ENCODE data around the gene RNU6-1. TPM values are rescaled to one million over a fixed set of nuclear protein-coding genes. Genes with fewer than 3 reads are reported as not detected.

RNU6-1 gene
- polyA plus RNA-seq, 3 donors = not detected

DNA sequence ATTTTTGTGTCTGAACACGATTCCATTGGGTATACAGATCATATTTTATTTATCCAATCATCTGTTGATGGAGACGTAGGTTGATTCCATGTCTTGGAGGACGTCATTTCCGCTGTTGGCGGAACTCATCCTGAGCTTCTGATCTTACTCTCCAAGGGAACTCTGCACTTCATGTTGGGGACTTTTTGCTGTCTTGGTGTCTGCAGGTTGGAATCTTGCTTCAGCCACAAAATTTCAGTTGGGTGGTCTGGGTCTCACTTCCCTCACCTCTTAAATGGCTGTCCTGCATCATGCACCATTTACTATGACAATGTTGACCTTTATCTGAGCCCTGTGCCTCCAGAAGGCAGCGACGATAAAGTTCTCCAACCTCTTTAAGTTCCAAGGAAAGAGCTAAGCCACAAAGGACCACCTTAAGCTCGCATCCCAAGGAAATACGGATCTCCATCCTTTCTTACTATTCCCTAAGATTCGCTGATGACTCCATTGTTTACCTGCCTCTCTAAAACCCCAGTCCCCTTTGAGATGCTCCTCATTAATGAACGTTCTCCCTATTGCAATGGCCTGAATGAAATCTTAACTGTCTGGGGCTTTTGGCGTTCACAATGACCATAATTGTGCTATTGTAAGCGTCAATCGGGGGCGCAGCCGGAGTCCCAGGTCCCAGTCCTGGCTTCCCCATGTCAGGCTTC is 23.1 kb upstream of the RNU6-1 start:
- H3K27ac ChIP-seq (ENCODE audit: low read depth, low read length) = no peak overlapping the region
- WGBS, 3 donors = 54 to 56% (median 56%) methylated on average over 16 of the region's 16 CpGs

DNA sequence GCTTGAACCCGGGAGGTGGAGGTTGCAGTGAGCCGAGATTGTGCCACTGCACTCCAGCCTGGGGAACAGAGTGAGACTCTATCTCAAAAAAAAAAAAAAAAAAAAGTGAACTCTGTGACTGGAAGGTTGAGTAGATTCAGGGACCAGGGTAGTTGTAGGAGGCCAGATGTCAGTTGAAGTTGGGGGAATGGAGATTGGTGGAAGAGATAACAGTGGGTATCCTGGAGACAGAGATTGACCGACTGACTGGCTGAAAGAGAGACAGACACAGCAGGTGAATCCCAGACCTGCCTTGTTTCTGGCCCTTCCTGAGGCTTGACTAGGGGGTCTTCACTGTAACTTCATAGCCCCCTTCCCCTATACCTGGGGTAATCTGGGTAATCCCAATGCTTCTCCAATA is 22.1 kb upstream of the RNU6-1 start:
- WGBS, 3 donors = 79 to 88% (median 82%) methylated on average over 3 of the region's 3 CpGs
- no peak overlapping the region for H3K27ac ChIP-seq (ENCODE audit: low read depth, low read length)

DNA sequence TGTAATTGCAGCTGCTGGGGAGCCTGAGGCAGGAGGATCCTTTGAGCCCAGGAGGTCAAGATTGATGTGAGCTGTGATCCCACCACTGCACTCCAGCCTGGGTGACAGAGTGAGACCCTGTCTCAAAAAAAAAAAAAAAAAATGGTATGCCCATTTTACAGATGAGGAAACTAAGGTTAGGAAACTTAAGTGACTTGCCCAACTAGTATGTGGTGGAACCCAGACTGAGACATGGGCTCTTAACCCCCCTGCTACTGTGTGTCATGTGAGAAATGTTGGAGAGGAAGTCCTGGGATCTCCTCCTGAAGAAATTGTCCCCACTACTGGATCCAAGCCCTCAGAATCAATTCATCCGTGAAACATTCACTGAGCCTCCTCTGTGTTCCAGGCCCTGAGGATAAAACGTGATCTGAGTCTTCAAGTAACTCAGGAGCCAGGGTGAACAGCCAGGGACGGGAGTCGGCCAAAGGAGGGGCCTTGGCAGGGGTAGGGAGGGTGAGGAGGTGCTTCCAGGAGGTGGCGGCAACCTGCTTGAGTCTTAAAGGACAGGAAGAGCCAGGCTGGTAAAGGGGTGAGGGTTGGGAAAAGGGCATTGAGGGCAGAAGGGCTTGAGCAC is 19.6 kb upstream of the RNU6-1 start:
- 75 to 83% (median 78%) methylated on average over 5 of the region's 5 CpGs for WGBS, 3 donors
- no peak overlapping the region for H3K27ac ChIP-seq (ENCODE audit: low read depth, low read length)

DNA sequence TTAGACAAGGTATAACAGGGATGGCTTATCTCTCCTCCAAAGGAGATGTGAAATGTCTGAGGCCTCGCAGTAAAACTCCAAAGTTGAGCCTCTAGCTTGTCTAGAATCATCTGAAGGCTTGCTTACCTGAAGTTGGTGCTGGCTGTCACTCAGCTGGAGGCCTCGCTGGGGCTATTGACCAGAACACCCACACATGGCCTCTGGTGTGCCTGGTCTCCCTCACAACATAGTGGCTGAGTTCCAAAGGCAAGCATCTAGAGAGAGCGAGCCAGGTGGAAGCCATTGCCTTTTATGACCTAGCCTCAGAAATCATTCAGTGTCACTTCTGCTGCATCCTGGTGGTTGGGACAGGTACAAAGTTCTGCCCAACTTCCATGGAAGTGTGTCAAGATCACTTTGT is 17.4 kb upstream of the RNU6-1 start:
- H3K27ac ChIP-seq (ENCODE audit: low read depth, low read length) = no peak overlapping the region
- WGBS, 3 donors = 92 to 94% (median 92%) methylated on average over 3 of the region's 3 CpGs

DNA sequence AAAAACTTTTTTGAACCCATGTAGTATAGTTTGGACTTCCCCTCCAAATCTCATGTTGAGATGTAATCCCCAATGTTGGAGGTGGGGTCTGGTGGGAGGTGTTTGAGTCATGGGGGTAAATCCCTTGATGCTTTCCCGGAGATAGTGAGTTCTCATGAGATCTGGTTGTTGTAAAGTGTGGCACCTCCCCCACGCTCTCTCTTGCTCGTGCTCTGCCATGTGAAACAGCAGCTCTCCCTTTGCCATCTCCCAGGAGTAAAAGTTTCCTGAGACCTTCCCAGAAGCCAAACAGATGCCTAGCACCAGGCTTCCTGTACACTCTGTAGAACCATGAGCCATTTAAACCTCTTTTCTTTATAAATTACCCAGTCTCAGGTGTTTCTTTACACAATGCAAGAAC is 16.0 kb upstream of the RNU6-1 start:
- H3K27ac ChIP-seq (ENCODE audit: low read depth, low read length) = no peak overlapping the region
- 54 to 82% (median 69%) methylated on average over 3 of the region's 3 CpGs for WGBS, 3 donors

DNA sequence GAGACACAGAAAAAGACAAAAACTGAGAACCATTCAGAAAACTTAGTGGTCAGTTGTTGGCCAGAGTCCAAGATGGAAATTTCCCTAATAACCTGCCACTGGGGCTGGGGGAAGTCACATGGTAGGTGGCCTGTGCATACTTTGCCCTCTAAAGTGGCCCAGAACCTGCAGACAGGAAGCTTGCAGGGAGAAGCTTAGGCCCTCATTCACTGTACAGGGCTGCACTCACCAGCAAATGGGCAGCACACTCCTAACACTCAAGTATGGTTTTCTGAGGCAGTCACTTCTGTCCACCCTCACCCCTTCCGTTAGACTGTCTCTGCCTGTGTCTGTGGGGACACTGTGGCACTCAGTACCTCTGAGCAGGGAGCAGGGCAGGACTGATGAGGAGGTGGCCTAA is 14.5 kb upstream of the RNU6-1 start:
- WGBS, 3 donors = 80 to 89% (median 82%) methylated on average over 1 of the region's 1 CpG

DNA sequence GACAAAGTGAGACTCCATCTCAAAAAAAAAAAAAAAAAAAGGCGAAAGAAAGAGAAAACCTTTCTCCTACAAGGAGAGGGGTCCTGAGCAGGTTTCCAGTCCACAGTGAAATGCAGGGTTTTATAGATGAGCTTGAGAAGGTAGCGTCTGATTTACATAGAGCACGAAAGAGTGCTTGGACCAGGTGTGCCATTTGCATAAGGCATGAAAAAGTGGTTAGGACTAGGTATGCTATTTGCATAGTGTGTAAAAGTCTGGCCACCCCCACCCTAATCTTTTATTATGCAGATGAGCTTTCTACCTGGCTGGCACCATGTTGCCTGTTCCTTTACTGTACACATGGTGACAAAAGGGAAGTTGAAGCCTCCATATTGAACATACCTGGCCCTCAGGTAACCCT is 13.6 kb upstream of the RNU6-1 start:
- WGBS, 3 donors = 89 to 100% (median 91%) methylated on average over 2 to 3 of the region's 3 CpGs
- H3K27ac ChIP-seq (ENCODE audit: low read depth, low read length) = no peak overlapping the region

More for the DNA sequence above, 14.5 kb upstream of the RNU6-1 start:
- no peak overlapping the region for H3K27ac ChIP-seq (ENCODE audit: low read depth, low read length)

DNA sequence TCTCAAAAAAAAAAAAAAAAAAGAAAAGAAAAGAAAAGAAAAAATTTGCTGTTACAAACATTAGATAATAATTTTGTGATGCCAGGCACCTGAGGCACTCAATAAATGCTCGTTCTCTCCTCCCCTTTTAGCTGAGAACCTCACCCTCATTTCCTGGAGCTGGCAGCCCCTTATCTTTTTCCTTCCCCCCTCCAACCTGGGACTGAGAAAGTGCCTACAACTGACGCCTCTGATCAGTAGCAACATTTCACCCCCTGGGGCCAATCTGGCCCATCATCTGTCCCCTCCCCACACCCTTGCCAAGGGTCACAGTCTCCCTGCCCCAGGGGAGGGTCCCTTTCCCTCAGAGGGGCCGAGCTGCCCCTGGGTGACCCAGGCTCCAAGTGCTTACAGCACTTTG is 12.6 kb upstream of the RNU6-1 start:
- H3K27ac ChIP-seq (ENCODE audit: low read depth, low read length) = no peak overlapping the region
- WGBS, 3 donors = 79 to 86% (median 82%) methylated on average over 3 of the region's 3 CpGs

DNA sequence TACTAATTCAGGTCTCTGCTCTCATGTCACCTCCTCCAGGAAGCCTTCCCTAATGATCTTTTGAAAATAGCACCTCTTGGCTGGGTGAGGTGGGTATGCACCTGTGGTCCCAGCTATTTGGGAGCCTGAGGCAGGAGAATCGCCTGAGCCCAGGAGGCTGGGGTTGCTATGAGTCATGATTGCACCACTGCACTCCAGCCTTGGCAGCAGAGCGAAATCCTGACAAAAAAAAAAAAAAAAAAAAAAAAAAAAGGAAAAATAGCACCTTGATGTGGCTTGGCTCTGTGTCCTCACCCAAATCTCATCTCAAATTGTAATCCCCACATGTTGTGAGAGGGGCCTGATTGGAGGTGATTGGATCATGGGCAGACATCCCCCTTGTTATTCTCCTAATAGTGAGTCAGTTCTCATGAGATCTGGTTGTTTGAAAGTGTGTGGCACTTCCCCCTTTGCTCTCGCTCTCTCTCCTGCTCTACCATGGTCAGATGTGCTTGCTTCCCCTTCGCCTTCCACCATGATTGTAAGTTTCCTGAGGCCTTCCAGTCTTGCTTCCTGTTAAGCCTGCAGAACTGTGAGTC is 11.2 kb upstream of the RNU6-1 start:
- no peak overlapping the region for H3K27ac ChIP-seq (ENCODE audit: low read depth, low read length)
- 50 to 85% (median 59%) methylated on average over 4 of the region's 4 CpGs for WGBS, 3 donors

DNA sequence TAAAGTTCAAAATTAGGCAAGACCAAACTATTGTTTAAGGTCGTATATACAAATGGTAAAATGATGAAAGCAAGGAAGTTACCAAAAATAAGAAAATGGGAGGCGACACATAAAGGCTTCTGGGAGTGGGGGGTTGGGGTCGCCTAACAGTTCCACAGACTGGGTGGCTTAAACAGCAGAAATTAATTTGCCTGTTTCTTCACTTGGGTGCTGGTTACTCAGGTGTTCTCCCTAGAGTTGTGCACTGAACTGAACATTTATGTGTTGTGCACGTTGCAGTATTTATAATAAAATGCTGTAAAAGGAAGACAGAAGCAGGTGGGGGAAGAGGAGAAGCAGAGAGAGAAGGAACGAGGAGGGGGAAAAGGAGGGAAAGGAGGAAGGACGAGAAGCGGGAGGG is 10.5 kb upstream of the RNU6-1 start:
- WGBS, 3 donors = 39 to 71% (median 49%) methylated on average over 7 of the region's 7 CpGs
- H3K27ac ChIP-seq (ENCODE audit: low read depth, low read length) = no peak overlapping the region

DNA sequence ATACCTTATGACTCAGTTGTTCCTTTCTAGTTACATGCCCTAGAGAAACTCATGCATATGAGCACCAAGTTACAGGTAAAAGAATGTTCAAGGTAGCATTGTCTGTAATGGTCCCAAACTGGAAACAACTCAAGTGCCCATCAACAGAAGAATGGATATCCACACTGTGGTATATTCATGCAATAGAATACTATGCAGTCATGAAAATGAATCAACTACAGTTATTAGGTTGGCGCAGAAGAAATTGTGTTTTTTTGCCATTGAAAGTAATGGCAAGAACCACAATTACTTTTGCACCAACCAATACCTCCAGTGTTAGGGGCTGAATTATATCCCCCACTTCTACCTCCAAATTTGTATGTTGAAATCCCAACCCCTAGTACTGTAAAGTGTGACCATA is 9.7 kb upstream of the RNU6-1 start:
- 90 to 100% (median 100%) methylated on average over 1 of the region's 1 CpG for WGBS, 3 donors
- H3K27ac ChIP-seq (ENCODE audit: low read depth, low read length) = no peak overlapping the region

DNA sequence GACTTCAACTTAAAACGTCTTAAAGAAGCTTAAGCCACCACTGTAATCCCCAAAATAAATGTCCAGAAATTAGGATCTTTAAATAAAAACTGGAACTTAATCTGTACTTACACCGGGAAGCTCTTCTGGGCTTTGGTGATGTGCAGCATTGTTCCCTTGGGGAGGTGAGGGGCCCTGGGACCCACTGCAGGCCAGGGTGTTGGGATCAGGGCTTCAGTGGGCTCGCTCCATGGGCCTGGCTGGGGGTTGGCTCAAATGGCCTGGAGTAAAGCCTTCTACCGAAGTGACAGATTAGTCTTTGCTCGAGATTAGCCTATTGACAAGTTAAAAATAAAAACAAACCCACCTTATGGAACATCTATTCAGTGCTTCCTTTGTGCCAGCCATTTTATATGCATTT is 6.1 kb upstream of the RNU6-1 start:
- WGBS, 3 donors = 85 to 91% (median 87%) methylated on average over 5 of the region's 5 CpGs
- no peak overlapping the region for H3K27ac ChIP-seq (ENCODE audit: low read depth, low read length)

DNA sequence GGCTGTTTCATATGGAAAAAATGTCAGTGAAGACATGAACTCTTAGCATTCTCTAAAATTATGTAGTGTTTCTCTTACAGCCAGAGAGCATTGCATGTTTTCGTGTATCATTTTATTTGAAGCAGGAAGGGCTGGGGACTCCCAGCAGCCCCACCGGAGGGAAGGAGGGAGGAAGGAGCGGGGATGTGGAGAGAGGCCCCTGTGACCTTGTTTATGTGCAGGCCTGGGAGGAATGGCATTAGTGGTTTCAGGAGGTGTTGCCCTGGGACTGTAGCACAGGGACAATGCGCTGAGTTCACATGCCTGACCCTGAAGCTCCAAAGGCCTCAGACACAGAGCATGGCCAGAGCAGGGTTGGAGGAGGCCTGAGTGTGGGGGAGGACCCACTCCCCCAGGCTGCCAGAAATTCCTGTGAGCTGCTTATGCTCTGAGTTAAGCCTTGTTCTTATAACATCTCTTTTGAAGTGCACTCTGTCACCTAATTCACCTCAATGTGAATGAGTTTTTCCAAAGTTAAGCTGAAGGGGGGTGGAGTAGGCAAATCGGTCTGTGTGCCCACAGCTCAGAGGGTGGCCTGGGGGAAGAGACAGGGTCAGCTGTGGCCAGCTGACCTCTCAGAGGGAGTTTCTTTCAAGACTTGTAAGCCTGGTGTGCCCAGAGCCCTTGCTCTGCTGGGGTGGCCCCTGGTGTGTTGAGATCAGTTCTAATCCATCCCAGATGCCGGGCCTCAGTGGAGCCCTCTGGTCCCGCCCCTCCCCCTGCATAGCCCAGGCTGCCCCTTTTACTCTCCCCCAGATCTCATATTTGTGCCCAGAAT is 3.9 kb upstream of the RNU6-1 start:
- 62 to 77% (median 64%) methylated on average over 7 of the region's 7 CpGs for WGBS, 3 donors
- H3K27ac ChIP-seq (ENCODE audit: low read depth, low read length) = no peak overlapping the region

DNA sequence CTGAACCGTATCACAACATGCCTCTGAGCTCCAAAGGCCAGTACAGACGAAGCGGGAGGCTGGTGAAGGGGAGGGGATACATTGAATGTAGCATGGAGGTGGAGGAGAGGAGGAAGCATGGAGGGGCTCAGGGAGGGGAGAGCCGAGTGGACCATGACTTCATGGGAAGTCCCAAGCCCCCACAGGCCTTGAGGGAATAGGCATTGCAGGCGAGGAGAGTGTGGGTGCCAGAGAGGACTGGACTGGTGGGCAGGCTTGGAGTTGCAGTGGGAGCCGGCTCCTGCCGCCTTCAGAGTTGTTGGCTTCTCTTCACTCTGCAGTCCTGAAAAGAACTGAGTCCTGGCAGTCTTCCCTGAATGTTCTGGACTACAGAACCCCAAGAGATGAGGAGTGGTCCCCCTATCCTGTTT is 3.3 kb upstream of the RNU6-1 start:
- H3K27ac ChIP-seq (ENCODE audit: low read depth, low read length) = no peak overlapping the region
- WGBS, 3 donors = 69 to 79% (median 74%) methylated on average over 7 of the region's 7 CpGs

DNA sequence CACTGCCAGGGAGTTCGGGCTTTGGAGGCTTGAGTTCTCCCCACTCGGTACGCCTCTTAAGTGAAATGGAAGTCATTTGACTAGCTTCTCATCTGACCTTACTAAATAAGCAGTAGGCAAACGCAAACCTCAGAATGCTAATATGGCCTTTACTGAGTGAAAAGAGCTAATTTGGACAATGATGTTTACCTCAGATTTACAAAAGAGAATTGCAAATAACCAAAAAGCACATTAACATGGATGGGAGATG is 1.6 kb upstream of the RNU6-1 start:
- 49 to 60% (median 51%) methylated on average over 4 of the region's 4 CpGs for WGBS, 3 donors
- H3K27ac ChIP-seq (ENCODE audit: low read depth, low read length) = no peak overlapping the region

DNA sequence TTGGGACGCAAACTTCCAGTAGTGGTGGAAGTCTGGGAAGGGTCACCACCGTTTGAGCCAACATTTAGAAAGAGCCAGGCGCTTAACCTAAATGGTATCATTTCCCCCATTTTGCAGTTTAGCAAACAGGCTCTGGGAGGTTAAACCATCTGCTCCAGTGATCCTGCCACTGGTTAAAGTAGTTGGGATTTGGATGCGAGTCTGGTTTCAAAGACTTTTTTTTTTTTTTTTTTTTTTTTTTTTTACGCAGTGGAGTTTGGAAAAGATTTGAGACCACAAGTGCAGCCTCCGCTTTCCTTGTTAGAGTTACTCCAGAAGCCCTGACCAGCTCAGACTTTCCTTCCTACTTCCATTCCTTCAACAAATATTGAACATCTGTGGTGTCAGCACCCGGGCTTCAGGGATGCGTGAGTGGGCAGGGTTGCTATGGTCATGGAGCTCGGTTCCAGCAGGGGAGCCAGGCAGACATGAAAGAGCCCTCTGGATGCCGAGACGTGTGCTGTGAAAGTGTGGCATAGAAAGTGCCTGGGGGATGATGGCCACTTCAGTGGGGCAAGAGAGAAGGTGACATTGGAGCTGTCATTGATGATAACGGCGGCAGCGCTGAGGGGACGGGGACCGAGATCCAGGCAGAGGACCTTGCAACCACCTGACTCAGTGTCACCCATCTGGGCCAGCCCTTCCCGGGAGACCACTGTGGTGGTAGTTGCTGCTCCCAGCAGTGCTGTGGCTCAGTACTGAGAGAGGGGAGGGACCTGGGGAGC is 1.1 kb upstream of the RNU6-1 start:
- no peak overlapping the region for H3K27ac ChIP-seq (ENCODE audit: low read depth, low read length)
- WGBS, 3 donors = 8 to 18% (median 11%) methylated on average over 17 of the region's 17 CpGs

DNA sequence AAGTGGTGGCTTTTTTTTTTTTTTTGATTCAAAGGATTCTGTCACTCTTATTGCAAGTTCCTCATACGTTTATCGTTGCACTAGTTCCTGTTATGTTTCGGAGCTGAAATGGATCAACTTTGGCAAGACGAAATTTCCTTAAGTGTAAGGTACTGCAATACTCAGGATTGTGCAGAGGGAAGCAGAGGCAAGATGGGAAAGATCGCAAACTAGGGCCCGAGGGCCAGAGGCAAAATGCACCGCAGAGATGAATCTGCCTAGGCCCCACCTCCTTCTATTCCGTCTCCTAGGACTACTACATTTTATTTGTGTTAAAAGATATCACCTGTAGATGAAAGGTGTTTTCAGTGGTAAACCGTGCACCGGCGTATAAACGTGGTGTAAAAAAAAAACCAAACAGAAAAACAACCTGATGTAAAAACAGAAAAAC is 331 bp downstream of the RNU6-1 start:
- WGBS, 3 donors = 0 to 4% (median 1%) methylated on average over 12 of the region's 12 CpGs
- no peak overlapping the region for H3K27ac ChIP-seq (ENCODE audit: low read depth, low read length)

DNA sequence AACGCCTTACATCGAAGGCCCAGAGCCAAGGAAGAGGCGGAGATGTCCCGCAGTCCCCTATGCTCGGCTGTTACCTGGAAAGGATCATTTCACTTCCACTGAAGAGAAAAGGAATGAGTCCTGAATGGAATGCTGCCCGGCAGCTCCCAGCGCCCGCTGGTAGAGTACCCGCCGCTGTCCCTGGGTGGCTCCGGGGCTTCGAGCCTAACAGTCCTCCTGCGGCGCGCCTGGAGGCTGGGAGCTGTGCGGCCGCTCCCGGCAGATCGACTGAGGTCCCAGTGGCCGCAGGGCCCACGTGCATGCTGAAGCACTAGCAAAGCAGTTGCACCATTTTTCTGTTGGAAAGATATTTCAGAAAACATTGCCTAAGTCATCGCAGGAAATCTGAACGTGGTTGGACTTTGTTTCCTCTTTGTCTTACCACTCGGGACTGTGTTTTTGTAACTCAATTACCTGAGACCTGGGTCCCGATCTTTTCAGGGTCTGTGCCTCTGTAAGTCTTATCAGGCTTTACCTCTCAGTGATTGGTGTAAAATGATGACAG is 984 bp downstream of the RNU6-1 start:
- no peak overlapping the region for H3K27ac ChIP-seq (ENCODE audit: low read depth, low read length)
- WGBS, 3 donors = 14 to 18% (median 15%) methylated on average over 25 of the region's 25 CpGs
